Right atrium auricular region (tissue), 2 donors: ENCODE measurements around the gene PGF. TPM values are rescaled to one million over a fixed set of nuclear protein-coding genes. Genes with fewer than 3 reads are reported as not detected.

Source experiments
- total RNA-seq, 2 donors: library from RNA; depleted of rRNA; stranded (reverse); fragments of >200 nt; gene quantifications; one replicate each; pipeline ENCODE4 v1.1.0, GENCODE V29; 2016

PGF gene
- total RNA-seq, 2 donors from 2014 or later: 3.3 to 7.0 TPM

Other genes with a start within 250 kb of the PGF start
- 10 to 100 TPM; 15.6 to 16.3 TPM for gene AREL1, start 242.5 kb downstream of the PGF start, total RNA-seq
- gene FCF1, start 242.5 kb downstream of the PGF start, total RNA-seq: 10 to 100 TPM; 12.6 to 20.0 TPM
- 10 to 100 TPM; 23.6 to 25.3 TPM for gene YLPM1, start 192.3 kb downstream of the PGF start, total RNA-seq
- not detected for gene PROX2, start 79.5 kb downstream of the PGF start, total RNA-seq
- 100 to 1,000 TPM in 1 of 2 donors, 10 to 100 TPM in 1; 71.1 to 105 TPM for gene DLST, start 73.7 kb downstream of the PGF start, total RNA-seq
- 10 to 100 TPM in 1 of 2 donors, 1 to 10 TPM in 1; 7.6 to 10.3 TPM for gene RPS6KL1, start 32.3 kb downstream of the PGF start, total RNA-seq
- 10 to 100 TPM; 26.1 to 35.3 TPM for gene EIF2B2, start 47.3 kb upstream of the PGF start, total RNA-seq
- gene MLH3, start 95.9 kb upstream of the PGF start, total RNA-seq: 10 to 100 TPM; 16.1 to 19.1 TPM
- gene ACYP1, start 108.4 kb upstream of the PGF start, total RNA-seq: 10 to 100 TPM; 11.0 to 19.5 TPM
- gene ZC2HC1C, start 114.0 kb upstream of the PGF start, total RNA-seq: 10 to 100 TPM in 1 of 2 donors, 1 to 10 TPM in 1; 4.8 to 10.5 TPM
- gene NEK9, start 171.5 kb upstream of the PGF start, total RNA-seq: 10 to 100 TPM; 45.7 to 49.2 TPM
- gene TMED10, start 221.0 kb upstream of the PGF start, total RNA-seq: 100 to 1,000 TPM; 261 to 325 TPM